C4-2B (cell line): ENCODE measurements around the gene THBD.

ENCODE experiments used
- H3K27ac ChIP-seq: fragments of 450-650 bp; 2 replicates; pipeline ENCODE4 v1.5.1; 2017
- ZFX ChIP-seq: fragments of 450-650 bp; IDR thresholded peaks from 2 replicates; pipeline ENCODE4 v1.6.1; 2017
- TF ChIP-seq, protein P1 (sequence below): fragments of 450-650 bp; conservative IDR thresholded peaks from 2 replicates; pipeline ENCODE4 v1.5.1; 2017; ENCODE audit warnings: mild to moderate bottlenecking

Gene THBD

DNA sequence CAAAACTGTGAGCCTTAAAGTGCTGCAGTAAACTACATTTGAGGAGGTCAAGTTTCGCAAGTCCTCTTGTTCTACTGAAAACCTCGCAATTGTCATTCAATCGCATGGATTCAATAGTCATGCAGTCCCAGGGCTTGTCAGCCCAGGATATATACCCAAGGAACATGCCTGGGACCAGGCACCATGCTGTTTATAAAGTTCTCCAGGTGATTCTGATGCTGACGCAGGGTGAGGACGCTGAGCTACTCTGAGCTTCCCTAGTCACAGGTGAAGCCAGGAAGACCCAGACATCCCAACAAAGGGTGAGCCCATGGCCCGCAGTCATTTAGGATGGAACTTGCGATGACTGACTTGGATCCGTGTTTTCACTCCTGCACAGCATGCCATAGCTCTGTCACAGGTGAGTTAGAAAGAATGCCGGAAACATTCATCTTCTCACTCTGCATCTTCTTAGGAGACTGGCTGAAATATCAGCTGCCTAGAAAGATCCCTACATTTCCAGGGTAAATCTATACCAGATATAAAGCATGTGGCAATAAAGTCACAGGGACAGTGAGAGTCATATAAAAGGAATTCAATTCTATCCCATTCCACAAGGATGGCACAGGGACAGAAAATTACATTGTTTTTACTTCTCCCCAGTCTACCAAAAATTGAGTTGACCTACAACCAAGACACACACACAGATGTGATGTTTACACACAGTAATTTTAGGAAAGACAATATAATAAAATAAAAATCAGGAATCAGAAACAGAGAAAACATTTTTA lies 41.4 kb downstream of the THBD start:
- TF ChIP-seq ZFX: no peak
- TF ChIP-seq, protein P1, sequence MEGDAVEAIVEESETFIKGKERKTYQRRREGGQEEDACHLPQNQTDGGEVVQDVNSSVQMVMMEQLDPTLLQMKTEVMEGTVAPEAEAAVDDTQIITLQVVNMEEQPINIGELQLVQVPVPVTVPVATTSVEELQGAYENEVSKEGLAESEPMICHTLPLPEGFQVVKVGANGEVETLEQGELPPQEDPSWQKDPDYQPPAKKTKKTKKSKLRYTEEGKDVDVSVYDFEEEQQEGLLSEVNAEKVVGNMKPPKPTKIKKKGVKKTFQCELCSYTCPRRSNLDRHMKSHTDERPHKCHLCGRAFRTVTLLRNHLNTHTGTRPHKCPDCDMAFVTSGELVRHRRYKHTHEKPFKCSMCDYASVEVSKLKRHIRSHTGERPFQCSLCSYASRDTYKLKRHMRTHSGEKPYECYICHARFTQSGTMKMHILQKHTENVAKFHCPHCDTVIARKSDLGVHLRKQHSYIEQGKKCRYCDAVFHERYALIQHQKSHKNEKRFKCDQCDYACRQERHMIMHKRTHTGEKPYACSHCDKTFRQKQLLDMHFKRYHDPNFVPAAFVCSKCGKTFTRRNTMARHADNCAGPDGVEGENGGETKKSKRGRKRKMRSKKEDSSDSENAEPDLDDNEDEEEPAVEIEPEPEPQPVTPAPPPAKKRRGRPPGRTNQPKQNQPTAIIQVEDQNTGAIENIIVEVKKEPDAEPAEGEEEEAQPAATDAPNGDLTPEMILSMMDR: no peak
- no peak overlapping the region for H3K27ac ChIP-seq

DNA sequence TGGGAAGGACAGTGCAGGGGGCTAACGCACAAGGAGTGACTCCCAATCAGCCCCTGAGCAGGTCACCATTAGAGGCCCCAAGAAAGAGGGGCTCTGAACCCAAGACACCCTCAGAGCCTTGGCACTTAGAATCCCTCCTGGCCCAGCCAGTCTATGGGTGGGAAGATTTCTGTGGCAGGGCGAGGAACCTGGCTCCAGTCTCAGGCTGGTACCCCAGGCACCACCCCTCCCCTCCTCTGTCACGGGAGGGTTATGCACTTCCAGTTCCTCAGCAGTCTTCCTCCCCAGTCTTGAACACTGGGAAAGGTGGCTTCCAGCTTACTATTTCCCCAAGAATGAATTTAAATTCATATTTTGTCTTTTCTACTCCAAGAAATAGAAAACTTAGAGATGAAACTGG lies 42.0 kb downstream of the THBD start:
- TF ChIP-seq ZFX: no peak
- TF ChIP-seq, protein P1: no peak
- H3K27ac ChIP-seq: no peak overlapping the region

DNA sequence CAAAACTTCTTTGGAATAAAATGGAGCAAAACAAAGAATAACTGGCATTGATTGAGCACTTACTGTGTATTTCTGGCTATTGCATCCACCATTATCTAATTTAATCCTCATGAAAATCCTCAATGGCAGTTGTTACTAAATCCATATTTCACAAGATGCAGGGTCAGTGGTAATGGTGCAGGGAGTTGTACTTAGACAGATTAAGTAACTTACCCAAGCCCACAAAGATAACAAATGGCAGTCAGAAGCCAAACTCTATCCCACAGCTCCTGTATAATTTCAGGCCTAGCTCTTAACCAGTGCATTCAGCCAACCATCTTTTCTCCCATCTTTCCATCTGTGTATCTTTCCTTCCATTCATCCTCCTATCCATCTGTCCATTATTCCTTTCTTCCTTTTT lies 43.7 kb downstream of the THBD start:
- H3K27ac ChIP-seq: no peak overlapping the region
- TF ChIP-seq, protein P1: no peak

DNA sequence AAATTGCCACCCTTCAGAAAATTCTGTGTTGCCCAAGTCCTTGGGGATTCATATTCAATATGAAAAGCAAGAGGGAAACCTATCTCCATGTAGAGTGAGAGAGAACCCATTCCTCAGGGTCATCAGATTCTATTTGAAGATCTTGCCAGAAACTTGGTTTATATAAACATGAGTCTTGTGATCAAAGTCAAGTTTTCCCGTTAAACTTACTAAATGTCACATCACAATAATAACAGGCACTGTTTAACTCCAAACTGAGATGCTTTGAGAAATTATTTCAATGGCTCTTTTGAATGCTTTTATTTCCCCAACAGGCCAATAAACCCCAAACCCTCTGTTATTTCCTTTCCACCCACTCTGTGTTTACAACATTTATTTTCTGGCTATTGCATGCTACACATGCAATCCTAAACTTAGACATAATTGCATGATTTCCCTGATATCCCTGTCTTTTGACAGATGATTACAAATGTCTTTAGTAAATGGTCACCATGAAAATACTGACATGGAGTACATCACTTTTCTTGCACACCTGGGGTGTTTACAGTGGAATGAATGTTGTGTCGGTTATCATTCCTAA lies 45.5 kb downstream of the THBD start:
- no peak overlapping the region for H3K27ac ChIP-seq
- TF ChIP-seq, protein P1: no peak
- no peak for TF ChIP-seq ZFX

DNA sequence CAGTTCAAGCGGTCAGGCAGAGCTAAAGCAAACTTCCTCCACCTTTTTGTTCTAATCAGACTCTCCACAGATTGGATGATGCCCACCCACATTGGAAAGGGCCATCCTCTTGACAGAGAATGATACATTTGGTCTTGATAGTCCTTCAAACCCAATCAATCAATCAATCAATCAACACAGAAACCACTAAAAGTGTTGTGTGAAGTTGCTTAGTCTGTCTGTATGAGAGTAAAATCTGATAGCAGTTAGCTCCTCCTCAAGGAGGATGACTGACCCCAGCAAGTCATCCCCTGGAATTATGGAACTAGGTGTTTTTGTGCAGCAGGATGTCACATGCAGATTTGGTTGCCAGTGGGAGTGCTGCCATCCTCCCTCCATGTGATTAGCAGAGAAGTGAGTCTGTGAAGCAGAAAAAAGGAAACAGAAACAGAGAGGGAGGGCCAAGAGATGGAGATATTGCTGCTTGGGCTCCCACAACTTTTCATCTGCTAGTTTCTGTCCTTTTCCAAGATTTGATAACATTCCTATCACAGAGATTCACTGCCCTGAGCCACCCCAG lies 46.3 kb downstream of the THBD start:
- no peak overlapping the region for H3K27ac ChIP-seq
- TF ChIP-seq, protein P1: no peak
- no peak for TF ChIP-seq ZFX

DNA sequence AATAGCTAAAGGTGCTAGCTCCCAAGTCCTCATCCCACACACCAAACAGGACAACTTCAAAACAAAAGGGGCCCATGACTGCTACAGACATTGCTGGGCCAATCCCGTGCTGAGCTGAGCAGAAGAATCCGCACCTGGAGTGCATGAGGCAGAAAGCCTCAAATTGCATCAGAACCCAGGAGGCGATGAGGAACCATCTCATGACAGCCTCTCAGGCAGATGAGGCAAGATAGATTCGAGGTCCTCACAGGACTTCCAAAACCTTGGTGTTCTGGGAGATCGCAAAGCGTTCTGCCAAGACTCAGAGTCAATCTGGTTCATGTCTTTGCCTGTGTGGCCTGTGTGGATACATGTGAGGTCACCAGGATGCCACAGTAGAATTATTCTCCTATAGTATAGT lies 47.2 kb downstream of the THBD start:
- H3K27ac ChIP-seq: no peak overlapping the region

More for the DNA sequence above, 47.2 kb downstream of the THBD start:
- TF ChIP-seq ZFX: no peak
- TF ChIP-seq, protein P1: no peak
